GM10266 (cell line): Measurements from ENCODE around the gene UNC13A.

Experiments
- DNase-seq: peaks from one replicate; pipeline ENCODE4 v3.0.0; 2012; ENCODE audit errors: extremely low spot score
- CTCF ChIP-seq: IDR thresholded peaks from 2 replicates; pipeline ENCODE4 v1.5.1; 2012; ENCODE audit warnings: mild to moderate bottlenecking, low read depth; ENCODE audit not compliant: control insufficient read depth, insufficient read depth; ENCODE audit errors: missing control alignments

The UNC13A gene

GRCh38 chr19:17726964-17727773, 39.0 kb upstream of the UNC13A start:
- no peak for DNase-seq
- no peak for TF ChIP-seq CTCF

- no peak for TF ChIP-seq CTCF
- no peak for DNase-seq
Observed at GRCh38 chr19:17726136-17726741, 38.1 kb upstream of the UNC13A start.

- DNase-seq, result peak; percentile 62
- peak; percentile 70 for TF ChIP-seq CTCF
Observed at GRCh38 chr19:17725422-17726078, 37.4 kb upstream of the UNC13A start.

- DNase-seq, result no peak
- no peak for TF ChIP-seq CTCF
Observed at GRCh38 chr19:17724655-17725054, 36.5 kb upstream of the UNC13A start.

- TF ChIP-seq CTCF, result no peak
- no peak for DNase-seq
Observed at GRCh38 chr19:17722655-17723240, 34.6 kb upstream of the UNC13A start.

- DNase-seq, result peak; percentile 49
- no peak for TF ChIP-seq CTCF
Observed at GRCh38 chr19:17721821-17722220, 33.7 kb upstream of the UNC13A start.
